ENCODE data around the gene LIN7B. TPM values are rescaled to one million over a fixed set of nuclear protein-coding genes. Genes with fewer than 3 reads are reported as not detected.
A peak's percentile ranks its signal among the peaks of the same experiment; 100 is the strongest.

The LIN7B gene
- total RNA-seq, 2 donors from 2014 or later: 11.4 to 14.9 TPM

GRCh38 chr19:49091391-49092038 lies 22.7 kb upstream of the LIN7B start:
- no peak for ATAC-seq
- no peak for DNase-seq
- intact Hi-C loops (cut with DNase I): no loop called here

- DNase-seq (no peak), ATAC-seq (no peak)
- intact Hi-C loops (cut with DNase I): no loop called here
Measured at GRCh38 chr19:49092686-49093085, 21.5 kb upstream of the LIN7B start.

GRCh38 chr19:49094505-49095482 lies 19.4 kb upstream of the LIN7B start:
- intact Hi-C loops (cut with DNase I): loop anchor here in 1 of 2 donors (5.0 kb wide), 2 partner anchors 53 to 103 kb away; no protein-coding TSS in a partner anchor
- peak; percentile 79 to 91 for ATAC-seq
- peak; percentile 67 for DNase-seq

GRCh38 chr19:49097453-49098288 lies 16.5 kb upstream of the LIN7B start:
- peak; percentile 55 to 65 for ATAC-seq
- peak; percentile 61 for DNase-seq
- intact Hi-C loops (cut with DNase I): loop anchor here in 1 of 2 donors (5.0 kb wide), 2 partner anchors 50 to 100 kb away; no protein-coding TSS in a partner anchor

- intact Hi-C loops (cut with DNase I): loop anchor here in 1 of 2 donors (5.0 kb wide), 2 partner anchors 49 to 99 kb away; no protein-coding TSS in a partner anchor
- DNase-seq: no peak
- no peak for ATAC-seq
Measured at GRCh38 chr19:49098795-49099194, 15.4 kb upstream of the LIN7B start.

GRCh38 chr19:49101160-49101559 lies 13.0 kb upstream of the LIN7B start:
- ATAC-seq: no peak
- DNase-seq: no peak
- intact Hi-C loops (cut with DNase I): loop anchor here in 1 of 2 donors (5.0 kb wide), 1 partner anchor 101 kb away; no protein-coding TSS in a partner anchor

GRCh38 chr19:49102303-49102702 lies 11.9 kb upstream of the LIN7B start:
- intact Hi-C loops (cut with DNase I): loop anchor here in 1 of 2 donors (5.0 kb wide), 1 partner anchor 100 kb away; no protein-coding TSS in a partner anchor
- DNase-seq: no peak
- no peak for ATAC-seq

GRCh38 chr19:49103331-49104085 lies 10.7 kb upstream of the LIN7B start:
- intact Hi-C loops (cut with DNase I): loop anchor here in 1 of 2 donors (5.0 kb wide), 1 partner anchor 99 kb away; no protein-coding TSS in a partner anchor
- DNase-seq (no peak), ATAC-seq (no peak)

GRCh38 chr19:49104229-49104864 lies 9.8 kb upstream of the LIN7B start:
- ATAC-seq (no peak), DNase-seq (no peak)

GRCh38 chr19:49106648-49107135 lies 7.5 kb upstream of the LIN7B start:
- intact Hi-C loops (cut with DNase I): no loop called here
- ATAC-seq: peak in 1 of 2 donors; percentile 11
- DNase-seq: peak; percentile 64

More at GRCh38 chr19:49104229-49104864, 9.8 kb upstream of the LIN7B start:
- intact Hi-C loops (cut with DNase I): loop anchor here in 1 of 2 donors (5.0 kb wide), 1 partner anchor 98 kb away; no protein-coding TSS in a partner anchor

GRCh38 chr19:49107625-49108459 lies 6.3 kb upstream of the LIN7B start:
- intact Hi-C loops (cut with DNase I): no loop called here
- ATAC-seq (no peak), DNase-seq (no peak)

GRCh38 chr19:49109051-49109450 lies 5.1 kb upstream of the LIN7B start:
- no peak for ATAC-seq
- intact Hi-C loops (cut with DNase I): no loop called here
- DNase-seq: no peak

- DNase-seq (no peak), ATAC-seq (no peak)
- intact Hi-C loops (cut with DNase I): loop anchor here in 1 of 2 donors (5.0 kb wide), 1 partner anchor 38 kb away; no protein-coding TSS in a partner anchor
Measured at GRCh38 chr19:49109569-49110233, 4.5 kb upstream of the LIN7B start.

- no peak for ATAC-seq
- intact Hi-C loops (cut with DNase I): loop anchor here in 1 of 2 donors (5.0 kb wide), 1 partner anchor 37 kb away; no protein-coding TSS in a partner anchor
Measured at GRCh38 chr19:49110567-49110966, 3.6 kb upstream of the LIN7B start.

GRCh38 chr19:49111218-49111998 lies 2.8 kb upstream of the LIN7B start:
- no peak for ATAC-seq
- intact Hi-C loops (cut with DNase I): loop anchor here in 1 of 2 donors (5.0 kb wide), 1 partner anchor 36 kb away; no protein-coding TSS in a partner anchor
- no peak for DNase-seq

More at GRCh38 chr19:49110567-49110966, 3.6 kb upstream of the LIN7B start:
- DNase-seq: no peak

Data from left cardiac atrium (tissue), 4 donors.